GM19372 (cell line): ENCODE results near the gene PLEKHG4B.

Source experiments
- ATAC-seq: cut with Tn5 transposase; IDR thresholded peaks from one replicate; pipeline ENCODE4 v1.9.1; 2021; ENCODE audit warnings: mild to moderate bottlenecking, low read depth, moderate library complexity; ENCODE audit not compliant: unreplicated experiment

Gene PLEKHG4B

DNA sequence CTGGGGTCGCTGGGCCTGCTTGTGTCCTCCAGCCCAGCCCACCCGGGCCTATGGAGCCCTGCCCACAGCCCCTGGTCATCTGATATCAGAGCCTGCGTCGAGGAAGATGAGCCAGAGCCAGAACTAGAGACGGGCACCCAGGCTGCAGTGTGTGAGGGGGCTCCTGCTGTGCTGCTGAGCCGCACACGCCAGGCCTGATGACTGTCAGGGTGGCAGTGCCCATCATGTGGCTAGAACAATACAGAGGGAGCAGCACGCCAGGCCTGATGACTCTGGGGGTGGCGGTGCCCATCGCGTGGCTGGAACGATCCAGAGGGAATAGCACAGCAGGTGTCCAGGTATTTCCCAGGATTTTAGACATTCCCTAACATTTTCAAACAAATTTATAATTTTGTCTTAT is 90.2 kb downstream of the PLEKHG4B start:
- no peak for ATAC-seq

DNA sequence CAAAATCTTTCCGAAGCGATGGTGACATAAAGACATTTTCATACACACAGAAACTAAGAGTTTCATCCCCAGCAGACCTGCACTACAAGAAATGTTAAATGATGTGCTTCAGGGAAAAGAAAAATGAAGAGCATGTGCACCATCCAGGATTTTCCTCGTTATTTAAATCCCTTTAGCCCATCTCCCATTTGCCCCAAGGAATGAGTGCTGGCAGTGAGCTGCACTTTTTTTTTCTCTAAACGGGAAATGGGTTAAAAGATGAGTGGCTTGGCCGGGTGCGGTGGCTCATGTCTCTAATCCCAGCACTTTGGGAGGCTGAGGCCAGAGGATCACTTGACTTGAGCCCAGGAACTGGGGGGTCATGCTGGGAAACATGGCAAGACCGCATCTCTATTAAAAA is 92.5 kb downstream of the PLEKHG4B start:
- no peak for ATAC-seq

GRCh38 chr5:185095-186070 is 93.4 kb downstream of the PLEKHG4B start:
- ATAC-seq, result no peak

GRCh38 chr5:186091-187041 is 94.4 kb downstream of the PLEKHG4B start:
- ATAC-seq, result no peak

- no peak for ATAC-seq
Measured at GRCh38 chr5:187042-187431, 95.1 kb downstream of the PLEKHG4B start.

GRCh38 chr5:187617-188451 is 95.9 kb downstream of the PLEKHG4B start:
- no peak for ATAC-seq

- ATAC-seq, result peak; percentile 88
Measured at GRCh38 chr5:188488-189481, 96.8 kb downstream of the PLEKHG4B start.

DNA sequence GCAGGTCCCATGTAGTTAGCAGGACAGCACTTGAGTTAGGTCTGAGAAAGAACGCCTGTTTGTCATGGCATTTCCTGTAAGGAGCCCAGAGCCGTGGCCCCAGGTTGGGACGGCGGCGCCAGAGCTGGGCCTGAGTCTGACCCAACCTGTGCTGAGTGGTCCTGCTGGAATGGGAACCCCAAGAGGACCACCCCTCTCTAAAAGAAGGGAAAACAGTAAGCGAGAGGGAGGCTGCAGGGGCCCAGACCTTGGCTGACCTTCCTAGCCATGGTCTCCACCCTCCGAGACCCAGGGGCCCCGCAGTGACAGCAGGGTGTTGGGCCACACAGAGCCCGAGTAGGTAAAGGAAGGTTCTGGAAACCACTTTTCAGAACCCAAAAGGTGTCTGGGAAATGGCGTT is 97.5 kb downstream of the PLEKHG4B start:
- no peak for ATAC-seq

DNA sequence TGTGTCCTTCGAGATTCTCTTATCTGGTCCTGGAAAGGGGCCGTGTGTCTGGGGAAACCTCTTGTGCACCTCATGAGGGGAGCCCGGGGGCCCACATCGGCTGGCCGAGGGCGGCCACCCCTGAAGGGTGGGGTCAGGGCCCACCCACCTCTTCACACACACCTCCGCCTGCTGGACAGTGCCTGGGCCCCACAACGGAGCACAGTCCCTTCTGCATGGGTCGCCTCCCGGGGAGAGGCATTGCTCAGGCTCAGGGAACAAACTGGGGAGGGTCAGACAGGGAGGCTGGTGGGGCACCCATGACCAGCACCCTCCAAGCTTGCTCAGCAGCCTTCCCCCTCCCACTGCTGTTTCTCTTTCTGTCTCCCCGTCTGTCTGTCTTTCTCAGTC is 98.0 kb downstream of the PLEKHG4B start:
- ATAC-seq, result no peak

- ATAC-seq, result no peak
Measured at GRCh38 chr5:190366-191035, 98.5 kb downstream of the PLEKHG4B start.

GRCh38 chr5:191036-191948 is 99.3 kb downstream of the PLEKHG4B start, which contains the start of gene LRRC14B:
Gene LRRC14B, plus strand, starts transcription at chr5:191495. Its CDS starts 44 bp downstream, at chr5:191539.
- ATAC-seq, result no peak

DNA sequence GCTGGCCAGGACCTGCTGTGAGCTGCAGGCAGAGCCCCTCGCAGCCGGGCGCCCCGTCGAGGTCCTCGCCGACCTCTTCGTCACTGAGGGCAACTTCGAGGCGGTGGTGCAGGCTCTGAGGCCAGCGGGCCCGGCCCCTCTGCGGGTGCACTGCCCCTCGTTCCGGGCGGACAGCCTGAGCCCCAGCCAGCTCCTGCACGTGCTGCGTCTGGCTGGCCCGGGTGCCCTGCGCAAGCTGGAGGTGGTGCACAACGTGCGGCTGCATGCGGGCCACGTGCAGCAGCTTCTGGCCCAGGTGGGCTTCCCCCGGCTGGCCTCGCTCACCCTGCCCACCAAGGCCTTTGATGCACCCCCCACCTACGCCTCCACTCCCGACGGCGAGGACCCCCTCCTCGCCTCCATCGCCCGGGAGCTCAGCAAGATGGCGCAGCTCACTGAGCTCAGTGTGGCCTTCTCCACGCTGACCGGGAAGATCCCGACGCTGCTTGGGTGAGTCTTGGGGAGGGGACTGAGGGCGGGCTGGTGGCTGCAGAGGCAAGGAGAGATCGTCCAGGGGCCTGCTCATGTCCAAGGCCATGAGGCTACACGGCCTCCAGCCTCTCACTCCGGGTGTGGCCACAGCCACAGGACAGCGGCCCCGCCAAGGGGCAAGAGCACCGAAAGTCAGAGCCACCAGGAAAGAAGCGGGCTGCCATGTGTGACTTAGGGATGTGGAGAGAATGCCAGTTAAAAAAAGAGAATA is 100.2 kb downstream of the PLEKHG4B start:
- ATAC-seq, result no peak

DNA sequence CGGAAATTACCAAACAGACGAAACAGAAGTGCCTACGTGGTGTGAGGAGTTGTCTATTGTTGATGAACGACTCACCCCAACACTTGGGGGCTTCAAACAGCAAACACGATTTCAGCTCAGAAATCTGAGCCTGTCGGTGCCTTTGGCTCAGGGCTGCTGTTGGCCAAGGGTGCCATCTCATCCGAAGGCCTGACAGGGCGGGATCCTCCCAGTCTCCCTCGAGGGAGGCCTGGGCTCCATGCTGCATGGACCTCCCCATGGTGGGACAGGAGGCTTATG is 100.7 kb downstream of the PLEKHG4B start:
- no peak for ATAC-seq

- ATAC-seq, result no peak
Measured at GRCh38 chr5:192970-193831, 101.2 kb downstream of the PLEKHG4B start.

DNA sequence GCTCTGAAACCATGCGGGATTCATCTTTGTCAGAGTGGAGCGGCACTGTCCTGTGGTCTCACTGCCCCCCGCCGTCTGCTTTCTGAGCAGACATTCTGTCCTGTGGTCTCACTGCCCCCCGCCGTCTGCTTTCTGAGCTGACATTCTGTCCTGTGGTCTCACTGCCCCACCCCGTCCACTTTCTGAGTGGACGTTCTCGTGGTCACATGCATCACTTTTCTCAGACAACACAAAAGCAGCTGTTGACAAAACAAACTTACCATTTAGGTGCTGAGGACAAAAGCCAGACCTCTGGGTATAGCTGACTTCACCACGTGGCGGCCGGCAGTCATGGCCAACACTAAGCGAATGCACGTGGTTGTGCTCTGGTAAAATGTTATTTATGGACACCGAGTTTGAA is 102.1 kb downstream of the PLEKHG4B start:
- no peak for ATAC-seq

- ATAC-seq, result no peak
Measured at GRCh38 chr5:194603-195209, 102.7 kb downstream of the PLEKHG4B start.
